ENCODE data around the gene ABCA13. TPM values are rescaled to one million over a fixed set of nuclear protein-coding genes. Genes with fewer than 3 reads are reported as not detected.

ABCA13 gene
- polyA plus RNA-seq, 1 of the 3 experiments (the other 2 are of a cell fraction) = not detected

GRCh38 chr7:48610705-48611104, 439.4 kb downstream of the ABCA13 start:
- POLR2A ChIA-PET = no interaction called here
- no peaks in the 10 kb centered on the region for H3K4me1 ChIP-seq (ENCODE audit: control insufficient read depth in 1 of 2, insufficient read depth in 2 of 2, low read depth in 1 of 2, low read length in 1 of 2)
- H3K27me3 ChIP-seq (ENCODE audit: insufficient read depth) = peaks cover 8% of the 10 kb centered on the region; the same call in 1 of the 2 replicates
- no peaks in the 10 kb centered on the region for H3F3A ChIP-seq (replicated peaks; ENCODE audit: insufficient read depth)
- no peak overlapping the region for H3K27ac ChIP-seq (ENCODE audit: low read depth in 2 of 2, low read length in 1 of 2)
- no peaks in the 10 kb centered on the region for H3K36me3 ChIP-seq (replicated peaks in 1 of 2; ENCODE audit: control insufficient read depth in 1 of 2, insufficient read depth in 2 of 2, low read length in 1 of 2)
- DNase-seq = no peak
- H4K20me1 ChIP-seq (ENCODE audit: insufficient read depth) = no peaks in the 10 kb centered on the region
- H3K9ac ChIP-seq = no peak overlapping the region
- H3K79me2 ChIP-seq (ENCODE audit: insufficient read depth) = no peaks in the 10 kb centered on the region
- WGBS (ENCODE audit: low lambda C conversion rate) = 0% methylated on average over 2 of the region's 2 CpGs
- CTCF ChIA-PET = no interaction called here
- no peak overlapping the region for H2AFZ ChIP-seq (ENCODE audit: low read depth)
- TF ChIP-seq YY1 (IDR thresholded peaks at IDR 0.05; ENCODE audit: low read depth) = no peak
- TF ChIP-seq, protein P1, sequence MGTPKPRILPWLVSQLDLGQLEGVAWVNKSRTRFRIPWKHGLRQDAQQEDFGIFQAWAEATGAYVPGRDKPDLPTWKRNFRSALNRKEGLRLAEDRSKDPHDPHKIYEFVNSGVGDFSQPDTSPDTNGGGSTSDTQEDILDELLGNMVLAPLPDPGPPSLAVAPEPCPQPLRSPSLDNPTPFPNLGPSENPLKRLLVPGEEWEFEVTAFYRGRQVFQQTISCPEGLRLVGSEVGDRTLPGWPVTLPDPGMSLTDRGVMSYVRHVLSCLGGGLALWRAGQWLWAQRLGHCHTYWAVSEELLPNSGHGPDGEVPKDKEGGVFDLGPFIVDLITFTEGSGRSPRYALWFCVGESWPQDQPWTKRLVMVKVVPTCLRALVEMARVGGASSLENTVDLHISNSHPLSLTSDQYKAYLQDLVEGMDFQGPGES (IDR thresholded peaks at IDR 0.05; ENCODE audit: low read depth, low read length) = no peak
- TF ChIP-seq FOXJ3 (CRISPR knock-in tag; IDR thresholded peaks at IDR 0.05) = no peak
- no peak for TF ChIP-seq POLR2AphosphoS5 (IDR thresholded peaks at IDR 0.05; ENCODE audit: low read depth, low read length)
- TF ChIP-seq SIN3A (IDR thresholded peaks at IDR 0.05; ENCODE audit: borderline replicate concordance, low read depth, low read length) = no peak
- TF ChIP-seq RXRA (IDR thresholded peaks at IDR 0.05; ENCODE audit: borderline replicate concordance, low read depth) = no peak
- no peak for TF ChIP-seq EZH2phosphoT487 (IDR thresholded peaks at IDR 0.05; ENCODE audit: borderline replicate concordance, low read depth)
- TF ChIP-seq RFX5 (IDR thresholded peaks at IDR 0.05; ENCODE audit: low read length) = no peak
- TF ChIP-seq GABPA (IDR thresholded peaks at IDR 0.05; ENCODE audit: low read depth) = no peak
- TF ChIP-seq FOSL2 (IDR thresholded peaks at IDR 0.05; ENCODE audit: borderline replicate concordance, low read depth) = no peak
- TF ChIP-seq CTCF (IDR thresholded peaks at IDR 0.05) = no peak
- no peak for TF ChIP-seq JUND (IDR thresholded peaks at IDR 0.05)
- TF ChIP-seq, protein P2, sequence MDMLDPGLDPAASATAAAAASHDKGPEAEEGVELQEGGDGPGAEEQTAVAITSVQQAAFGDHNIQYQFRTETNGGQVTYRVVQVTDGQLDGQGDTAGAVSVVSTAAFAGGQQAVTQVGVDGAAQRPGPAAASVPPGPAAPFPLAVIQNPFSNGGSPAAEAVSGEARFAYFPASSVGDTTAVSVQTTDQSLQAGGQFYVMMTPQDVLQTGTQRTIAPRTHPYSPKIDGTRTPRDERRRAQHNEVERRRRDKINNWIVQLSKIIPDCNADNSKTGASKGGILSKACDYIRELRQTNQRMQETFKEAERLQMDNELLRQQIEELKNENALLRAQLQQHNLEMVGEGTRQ (IDR thresholded peaks at IDR 0.05; ENCODE audit: borderline replicate concordance, low read depth, low read length) = no peak
- TF ChIP-seq, protein P3, sequence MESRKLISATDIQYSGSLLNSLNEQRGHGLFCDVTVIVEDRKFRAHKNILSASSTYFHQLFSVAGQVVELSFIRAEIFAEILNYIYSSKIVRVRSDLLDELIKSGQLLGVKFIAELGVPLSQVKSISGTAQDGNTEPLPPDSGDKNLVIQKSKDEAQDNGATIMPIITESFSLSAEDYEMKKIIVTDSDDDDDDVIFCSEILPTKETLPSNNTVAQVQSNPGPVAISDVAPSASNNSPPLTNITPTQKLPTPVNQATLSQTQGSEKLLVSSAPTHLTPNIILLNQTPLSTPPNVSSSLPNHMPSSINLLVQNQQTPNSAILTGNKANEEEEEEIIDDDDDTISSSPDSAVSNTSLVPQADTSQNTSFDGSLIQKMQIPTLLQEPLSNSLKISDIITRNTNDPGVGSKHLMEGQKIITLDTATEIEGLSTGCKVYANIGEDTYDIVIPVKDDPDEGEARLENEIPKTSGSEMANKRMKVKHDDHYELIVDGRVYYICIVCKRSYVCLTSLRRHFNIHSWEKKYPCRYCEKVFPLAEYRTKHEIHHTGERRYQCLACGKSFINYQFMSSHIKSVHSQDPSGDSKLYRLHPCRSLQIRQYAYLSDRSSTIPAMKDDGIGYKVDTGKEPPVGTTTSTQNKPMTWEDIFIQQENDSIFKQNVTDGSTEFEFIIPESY (IDR thresholded peaks at IDR 0.05; ENCODE audit: borderline replicate concordance, low read depth) = no peak
- no peak for TF ChIP-seq RAD21 (IDR thresholded peaks at IDR 0.05; ENCODE audit: low read length)
- no peak overlapping the region for H3K4me2 ChIP-seq
- no peaks in the 10 kb centered on the region; the same call in 1 of the 2 replicates for H3K9me3 ChIP-seq
- no peaks in the 10 kb centered on the region for H3K9me2 ChIP-seq
- H3K4me3 ChIP-seq (ENCODE audit: low read depth in 2 of 2, low read length in 1 of 2) = no peak overlapping the region
